GM13977 (cell line): ENCODE results near the gene KAZN.

Source experiments
- DNase-seq: peaks from one replicate; pipeline ENCODE4 v3.0.0; 2012; ENCODE audit warnings: low spot score
- in situ Hi-C: fragments of 300-500 bp; cut with MboI; formaldehyde crosslinking; loops from one replicate; pipeline ENCODE4 v1.12.0; 2022; ENCODE audit warnings: low sequenced_read_pairs, low pct_unique_long_range_greater_than_20kb, mixed read lengths, inconsistent platforms; ENCODE audit not compliant: unreplicated experiment
- TF ChIP-seq, protein P1 (sequence below): IDR thresholded peaks from 2 replicates; pipeline ENCODE4 v1.5.1; 2012; ENCODE audit warnings: mild to moderate bottlenecking, control low read depth; ENCODE audit not compliant: insufficient read depth; ENCODE audit errors: extremely low read depth, missing control alignments

The KAZN gene

GRCh38 chr1:14654554-14654953 is 56.1 kb downstream of the KAZN start:
- TF ChIP-seq, protein P1, sequence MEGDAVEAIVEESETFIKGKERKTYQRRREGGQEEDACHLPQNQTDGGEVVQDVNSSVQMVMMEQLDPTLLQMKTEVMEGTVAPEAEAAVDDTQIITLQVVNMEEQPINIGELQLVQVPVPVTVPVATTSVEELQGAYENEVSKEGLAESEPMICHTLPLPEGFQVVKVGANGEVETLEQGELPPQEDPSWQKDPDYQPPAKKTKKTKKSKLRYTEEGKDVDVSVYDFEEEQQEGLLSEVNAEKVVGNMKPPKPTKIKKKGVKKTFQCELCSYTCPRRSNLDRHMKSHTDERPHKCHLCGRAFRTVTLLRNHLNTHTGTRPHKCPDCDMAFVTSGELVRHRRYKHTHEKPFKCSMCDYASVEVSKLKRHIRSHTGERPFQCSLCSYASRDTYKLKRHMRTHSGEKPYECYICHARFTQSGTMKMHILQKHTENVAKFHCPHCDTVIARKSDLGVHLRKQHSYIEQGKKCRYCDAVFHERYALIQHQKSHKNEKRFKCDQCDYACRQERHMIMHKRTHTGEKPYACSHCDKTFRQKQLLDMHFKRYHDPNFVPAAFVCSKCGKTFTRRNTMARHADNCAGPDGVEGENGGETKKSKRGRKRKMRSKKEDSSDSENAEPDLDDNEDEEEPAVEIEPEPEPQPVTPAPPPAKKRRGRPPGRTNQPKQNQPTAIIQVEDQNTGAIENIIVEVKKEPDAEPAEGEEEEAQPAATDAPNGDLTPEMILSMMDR, result no peak
- in situ Hi-C loops, result no loop called here
- no peak for DNase-seq

DNA sequence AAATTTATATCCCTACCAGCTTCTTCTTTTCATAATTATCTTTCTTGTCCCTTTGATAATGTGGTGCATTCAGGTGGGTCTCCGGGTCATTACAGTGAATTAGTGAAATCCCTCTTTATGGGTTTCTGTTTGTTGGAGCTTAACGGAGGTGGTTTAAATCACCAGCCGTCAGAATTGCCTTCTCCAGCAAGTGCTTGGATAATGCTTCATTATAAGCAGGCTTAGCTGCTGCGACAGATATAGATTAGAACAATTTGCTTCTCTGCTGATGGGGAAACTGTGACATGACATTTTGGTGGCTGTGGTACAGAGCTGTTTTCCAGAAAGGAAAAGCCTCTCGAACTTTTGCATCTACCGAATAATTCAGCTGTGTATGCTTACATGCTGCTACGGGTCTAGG is 56.9 kb downstream of the KAZN start:
- in situ Hi-C loops, result no loop called here
- no peak for DNase-seq
- TF ChIP-seq, protein P1, result no peak

- DNase-seq, result no peak
- in situ Hi-C loops, result no loop called here
- TF ChIP-seq, protein P1, result no peak
Measured at GRCh38 chr1:14656384-14656937, 58.0 kb downstream of the KAZN start.

DNA sequence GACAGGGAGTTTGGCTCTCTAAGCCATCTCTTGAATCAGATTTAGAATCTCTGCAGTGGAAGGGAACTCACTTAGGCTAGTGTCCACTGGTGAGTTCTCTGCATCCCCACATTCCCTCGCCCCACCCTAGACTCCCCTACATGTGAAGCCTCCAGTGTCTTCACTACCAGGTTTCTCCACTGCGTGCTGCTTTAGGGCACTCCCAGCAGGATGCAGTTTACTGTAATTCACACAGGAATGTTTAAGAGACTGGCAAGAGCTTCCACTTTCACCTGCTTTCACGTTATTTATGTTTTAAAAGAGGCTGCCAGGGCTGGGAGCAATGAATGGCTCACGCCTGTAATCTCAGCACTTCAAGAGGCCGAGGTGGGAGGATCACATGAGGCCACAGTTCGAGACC is 60.2 kb downstream of the KAZN start:
- no peak for DNase-seq
- in situ Hi-C loops, result no loop called here
- TF ChIP-seq, protein P1, result no peak

DNA sequence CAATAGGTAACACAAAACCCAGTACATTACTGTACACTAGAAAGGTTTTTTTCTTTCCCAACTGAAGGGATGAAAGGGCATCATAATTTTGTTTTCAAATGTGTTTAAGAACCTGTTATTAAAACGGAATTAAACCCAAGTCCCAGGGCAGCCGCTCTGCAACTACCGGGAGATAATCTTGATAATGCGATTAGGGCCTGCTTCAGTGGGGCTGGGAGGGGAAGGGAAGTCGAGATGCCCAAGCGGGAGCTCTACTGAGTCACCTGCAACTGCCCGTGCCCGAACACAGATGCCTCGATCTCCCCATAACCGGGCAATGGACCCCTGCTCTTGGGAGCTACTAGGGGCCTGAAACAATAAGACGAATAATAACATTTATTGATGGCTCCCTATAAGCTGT is 61.4 kb downstream of the KAZN start:
- in situ Hi-C loops, result no loop called here
- TF ChIP-seq, protein P1, result no peak
- DNase-seq, result no peak

GRCh38 chr1:14660801-14661200 is 62.3 kb downstream of the KAZN start:
- no peak for DNase-seq
- in situ Hi-C loops, result no loop called here
- TF ChIP-seq, protein P1, result no peak

GRCh38 chr1:14661222-14661621 is 62.7 kb downstream of the KAZN start:
- in situ Hi-C loops, result no loop called here
- no peak for DNase-seq

More at GRCh38 chr1:14661222-14661621, 62.7 kb downstream of the KAZN start:
- TF ChIP-seq, protein P1, result no peak
